WTC11 (cell line): ENCODE measurements around the gene DNAJC7. TPM values are rescaled to one million over a fixed set of nuclear protein-coding genes. Genes with fewer than 3 reads are reported as not detected.

ENCODE experiments used
- ATAC-seq: fragments of 200-7000 bp; cut with Tn5 transposase; 2 replicates; pipeline ENCODE4 v1.10.0; 2021; ENCODE audit warnings: mild to moderate bottlenecking, moderate library complexity
- CTCF ChIA-PET: fragments of 300-600 bp; sonication (Branson Sonifier 250); formaldehyde crosslinking; loops from one replicate; lab custom pipeline; 2021; ENCODE audit warnings: antibody characterized with exemption; lab: Charles Lee
- POLR2A ChIA-PET: fragments of 350-600 bp; sonication (Branson Sonifier 250); formaldehyde crosslinking; loops from one replicate; lab custom pipeline; 2021; ENCODE audit warnings: antibody characterized with exemption; lab: Charles Lee
- DNase-seq: peaks from one replicate; pipeline ENCODE4 v3.0.0; 2021; ENCODE audit warnings: low spot score
- H3K27ac Mint-ChIP-seq: 2 replicates; pipeline ENCODE4 v1.8.0; 2021; ENCODE audit warnings: mixed read lengths
- H3K27me3 Mint-ChIP-seq: 2 replicates; pipeline ENCODE4 v1.8.0; 2021; ENCODE audit warnings: low read depth, mild to moderate bottlenecking, moderate library complexity, mixed read lengths
- H3K36me3 Mint-ChIP-seq: 2 replicates; pipeline ENCODE4 v1.8.0; 2021; ENCODE audit warnings: mixed read lengths
- H3K4me1 Mint-ChIP-seq: 2 replicates; pipeline ENCODE4 v1.8.0; 2022; ENCODE audit warnings: mixed read lengths
- H3K4me3 Mint-ChIP-seq: 2 replicates; pipeline ENCODE4 v1.8.0; 2021; ENCODE audit warnings: mild to moderate bottlenecking, moderate library complexity, mixed read lengths
- H3K9me3 Mint-ChIP-seq: 2 replicates; pipeline ENCODE4 v1.8.0; 2021; ENCODE audit warnings: mixed read lengths
- ARID4B ChIP-seq: sonication (generic); formaldehyde crosslinking; IDR thresholded peaks from 2 replicates; pipeline ENCODE4 v1.8.0; 2023; ENCODE audit warnings: missing genetic modification reagents, mild to moderate bottlenecking, borderline replicate concordance
- ATF3 ChIP-seq: sonication (generic); formaldehyde crosslinking; conservative IDR thresholded peaks from 2 replicates; pipeline ENCODE4 v1.8.1; 2022; ENCODE audit warnings: mild to moderate bottlenecking, missing genetic modification reagents
- E2F4 ChIP-seq: sonication (generic); formaldehyde crosslinking; IDR thresholded peaks from 2 replicates; pipeline ENCODE4 v1.8.1; 2022; ENCODE audit warnings: low read depth, mild to moderate bottlenecking, moderate library complexity, missing genetic modification reagents, borderline replicate concordance
- FOXJ3 ChIP-seq: sonication (generic); formaldehyde crosslinking; IDR thresholded peaks from 2 replicates; pipeline ENCODE4 v1.9.0; 2021; ENCODE audit warnings: missing genetic modification reagents, mild to moderate bottlenecking, borderline replicate concordance
- FOXP4 ChIP-seq: sonication (generic); formaldehyde crosslinking; IDR thresholded peaks from 2 replicates; pipeline ENCODE4 v1.8.0; 2022; ENCODE audit warnings: mild to moderate bottlenecking, missing genetic modification reagents
- GTF2I ChIP-seq: fragments of 250-450 bp; sonication (Bioruptor Pico); conservative IDR thresholded peaks from 2 replicates; pipeline ENCODE4 v1.4.0; 2021; ENCODE audit warnings: mild to moderate bottlenecking
- NR2C2 ChIP-seq: sonication (generic); formaldehyde crosslinking; IDR thresholded peaks from 2 replicates; pipeline ENCODE4 v1.8.0; 2022; ENCODE audit warnings: mild to moderate bottlenecking, missing genetic modification reagents
- PRDM15 ChIP-seq: sonication (generic); formaldehyde crosslinking; IDR thresholded peaks from 2 replicates; pipeline ENCODE4 v1.8.0; 2022; ENCODE audit warnings: missing genetic modification reagents
- PRRX2 ChIP-seq: fragments of 250-450 bp; sonication (Bioruptor Pico); IDR thresholded peaks from 2 replicates; pipeline ENCODE4 v1.8.0; 2021; ENCODE audit warnings: mild to moderate bottlenecking
- ZNF281 ChIP-seq: sonication (generic); formaldehyde crosslinking; IDR thresholded peaks from 2 replicates; pipeline ENCODE4 v1.8.0; 2023; ENCODE audit warnings: mild to moderate bottlenecking, missing genetic modification reagents
- total RNA-seq: library from RNA; stranded (reverse); gene quantifications from 3 replicates; pipeline ENCODE4 v1.2.3, GENCODE V29; 2021

Gene DNAJC7
- total RNA-seq, 1 experiment from 2014 or later = 140 TPM

- TF ChIP-seq GTF2I (CRISPR knock-in tag) = no peak
- no peak for TF ChIP-seq ARID4B
- TF ChIP-seq FOXJ3 = no peak
- TF ChIP-seq ATF3 (CRISPR knock-in tag) = no peak
These were observed 45.4 kb upstream of the DNAJC7 start (continued) for GRCh38 chr17:42062681-42063080.

GRCh38 chr17:42061646-42062487, 44.6 kb upstream of the DNAJC7 start:
- ATAC-seq (peak; percentile 47), DNase-seq (no peak)
- Mint-ChIP-seq H3K9me3 (no peaks in the 10 kb centered on the region), H3K27ac (0 out of 2 replicates have a peak overlapping the region, but pooled peaks have one; percentile 49), H3K36me3 (no peaks in the 10 kb centered on the region), H3K27me3 (no peaks in the 10 kb centered on the region; the same call in 1 of the 2 replicates), H3K4me3 (no peak overlapping the region), H3K4me1 (peaks cover 22% of the 10 kb centered on the region)
- TF ChIP-seq FOXP4 (CRISPR knock-in tag) = no peak
- peak; percentile 96 for TF ChIP-seq PRDM15
- TF ChIP-seq PRRX2 (CRISPR knock-in tag) = no peak
- no peak for TF ChIP-seq E2F4 (CRISPR knock-in tag)
- no peak for TF ChIP-seq NR2C2 (CRISPR knock-in tag)
- TF ChIP-seq ZNF281 = no peak
- CTCF ChIA-PET = interaction anchor here (0.8 to 1.8 kb wide), 4 partner anchors 10 to 42 kb away, joined by 3 to 7 read pairs (median 4); partner anchors contain the start of gene NKIRAS2
- POLR2A ChIA-PET = no interaction called here
